Measurements from ENCODE around the gene PROKR1. TPM values are rescaled to one million over a fixed set of nuclear protein-coding genes. Genes with fewer than 3 reads are reported as not detected.

PROKR1 gene
- total RNA-seq, 1 donor from 2014 or later = not detected

DNA sequence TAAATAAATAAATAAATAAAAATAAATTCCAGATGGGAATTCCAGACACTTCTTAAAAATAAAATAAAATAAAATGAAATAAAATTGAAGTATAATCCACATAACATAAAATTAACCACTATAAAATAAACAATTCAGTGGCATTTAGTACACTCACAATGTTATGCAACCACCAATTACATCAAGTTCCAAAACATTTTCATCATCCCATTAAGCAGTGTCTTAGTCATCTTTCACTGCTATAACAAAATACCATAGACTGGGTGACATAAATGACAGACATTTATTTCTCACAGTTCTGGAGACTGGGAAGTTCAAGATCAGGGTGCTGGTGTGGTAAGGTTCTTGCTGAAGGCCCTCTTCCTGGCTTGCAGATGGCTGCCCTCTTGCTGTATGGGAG, 22.6 kb upstream of the PROKR1 start:
- DNase-seq = no peak

DNA sequence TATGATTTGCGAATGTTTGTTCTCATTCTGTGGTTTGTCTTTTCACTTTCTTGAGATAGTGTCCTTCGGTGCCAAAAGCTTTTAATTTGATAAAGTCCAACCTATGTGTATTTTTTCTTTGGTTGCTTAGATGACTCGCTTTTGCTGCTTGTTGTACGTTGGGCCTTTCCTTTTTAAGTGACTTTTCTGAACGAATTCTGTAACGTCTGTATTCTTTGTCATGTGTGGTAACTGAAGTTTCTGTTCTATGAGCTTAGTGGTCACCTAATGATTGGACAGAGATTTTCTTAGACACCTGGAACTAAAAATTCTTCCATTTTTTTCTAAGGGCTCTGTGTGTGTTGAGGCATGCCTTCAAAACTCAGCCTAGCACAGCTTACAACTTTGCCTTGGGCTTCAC, 19.6 kb upstream of the PROKR1 start:
- Histone ChIP-seq H3K4me3 (no peak overlapping the region), H3K27me3 (ENCODE audit: low read depth) (no peaks in the 10 kb centered on the region), H3K27ac (replicated peaks) (no peak overlapping the region), H3K4me1 (no peaks in the 10 kb centered on the region), H3K9me3 (replicated peaks) (peaks cover 29% of the 10 kb centered on the region), H3K36me3 (no peaks in the 10 kb centered on the region)
- TF ChIP-seq, protein P1, sequence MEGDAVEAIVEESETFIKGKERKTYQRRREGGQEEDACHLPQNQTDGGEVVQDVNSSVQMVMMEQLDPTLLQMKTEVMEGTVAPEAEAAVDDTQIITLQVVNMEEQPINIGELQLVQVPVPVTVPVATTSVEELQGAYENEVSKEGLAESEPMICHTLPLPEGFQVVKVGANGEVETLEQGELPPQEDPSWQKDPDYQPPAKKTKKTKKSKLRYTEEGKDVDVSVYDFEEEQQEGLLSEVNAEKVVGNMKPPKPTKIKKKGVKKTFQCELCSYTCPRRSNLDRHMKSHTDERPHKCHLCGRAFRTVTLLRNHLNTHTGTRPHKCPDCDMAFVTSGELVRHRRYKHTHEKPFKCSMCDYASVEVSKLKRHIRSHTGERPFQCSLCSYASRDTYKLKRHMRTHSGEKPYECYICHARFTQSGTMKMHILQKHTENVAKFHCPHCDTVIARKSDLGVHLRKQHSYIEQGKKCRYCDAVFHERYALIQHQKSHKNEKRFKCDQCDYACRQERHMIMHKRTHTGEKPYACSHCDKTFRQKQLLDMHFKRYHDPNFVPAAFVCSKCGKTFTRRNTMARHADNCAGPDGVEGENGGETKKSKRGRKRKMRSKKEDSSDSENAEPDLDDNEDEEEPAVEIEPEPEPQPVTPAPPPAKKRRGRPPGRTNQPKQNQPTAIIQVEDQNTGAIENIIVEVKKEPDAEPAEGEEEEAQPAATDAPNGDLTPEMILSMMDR (IDR thresholded peaks at IDR 0.05; ENCODE audit: borderline replicate concordance) = no peak
- intact Hi-C loops (cut with micrococcal nuclease) = no loop called here
- DNase-seq = no peak

More for the DNA sequence above, 22.6 kb upstream of the PROKR1 start:
- Histone ChIP-seq H3K36me3 (no peaks in the 10 kb centered on the region), H3K27me3 (ENCODE audit: low read depth) (no peaks in the 10 kb centered on the region), H3K9me3 (replicated peaks) (peaks cover 28% of the 10 kb centered on the region), H3K4me1 (no peaks in the 10 kb centered on the region), H3K27ac (replicated peaks) (no peak overlapping the region), H3K4me3 (no peak overlapping the region)
- TF ChIP-seq, protein P1 (IDR thresholded peaks at IDR 0.05; ENCODE audit: borderline replicate concordance) = no peak
- intact Hi-C loops (cut with micrococcal nuclease) = no loop called here

DNA sequence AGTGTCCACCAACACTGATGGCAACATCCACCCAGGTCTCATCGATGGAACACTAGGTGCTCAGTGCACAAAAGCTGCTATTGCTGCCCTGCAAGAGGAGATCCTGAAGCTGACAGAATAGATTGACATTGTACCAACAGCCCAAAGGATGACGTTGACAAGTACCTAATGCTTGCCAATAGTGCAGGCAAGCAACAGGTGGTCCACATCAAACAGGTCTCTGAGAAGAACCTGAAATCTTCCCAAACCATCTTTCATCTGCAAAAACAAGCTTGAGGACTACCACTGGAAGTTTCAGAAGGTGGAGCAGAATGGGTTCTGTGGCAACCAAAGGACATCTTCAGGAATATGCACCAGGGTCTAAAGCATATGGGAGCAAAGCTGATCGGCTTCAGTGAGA, 15.8 kb upstream of the PROKR1 start:
- Histone ChIP-seq H3K36me3 (no peaks in the 10 kb centered on the region), H3K27ac (replicated peaks) (no peak overlapping the region), H3K9me3 (replicated peaks) (peaks cover 19% of the 10 kb centered on the region), H3K27me3 (ENCODE audit: low read depth) (no peaks in the 10 kb centered on the region), H3K4me1 (peaks cover 7% of the 10 kb centered on the region), H3K4me3 (no peak overlapping the region)
- TF ChIP-seq, protein P1 (IDR thresholded peaks at IDR 0.05; ENCODE audit: borderline replicate concordance) = no peak
- DNase-seq = no peak
- intact Hi-C loops (cut with micrococcal nuclease) = no loop called here

DNA sequence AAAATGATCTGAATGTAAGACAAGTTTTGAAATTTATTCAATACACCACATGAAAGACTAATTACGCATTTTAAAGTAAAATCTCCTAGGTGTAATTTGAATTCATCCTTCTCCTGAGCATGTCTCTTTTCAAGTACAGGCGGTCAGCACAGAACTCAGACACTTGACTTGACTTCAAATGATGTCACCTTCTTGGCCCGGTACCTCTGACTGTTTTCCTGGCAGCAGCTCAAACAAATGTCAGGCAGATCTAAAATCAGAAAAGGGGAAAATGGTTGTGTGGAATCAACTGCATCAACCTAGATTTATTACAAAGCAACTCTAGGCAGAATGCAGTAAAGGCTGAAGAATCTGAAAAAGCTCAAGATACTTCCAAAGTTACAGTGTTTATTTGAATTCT, 11.4 kb upstream of the PROKR1 start:
- peaks cover 32% of the 10 kb centered on the region for H3K27me3 ChIP-seq (ENCODE audit: low read depth)
- H3K36me3 ChIP-seq = no peaks in the 10 kb centered on the region
- no peak overlapping the region for H3K4me3 ChIP-seq
- intact Hi-C loops (cut with micrococcal nuclease) = no loop called here
- no peak overlapping the region for H3K27ac ChIP-seq (replicated peaks)
- H3K4me1 ChIP-seq = peaks cover 7% of the 10 kb centered on the region
- peaks cover 6% of the 10 kb centered on the region for H3K9me3 ChIP-seq (replicated peaks)
- DNase-seq = no peak
- TF ChIP-seq, protein P1 (IDR thresholded peaks at IDR 0.05; ENCODE audit: borderline replicate concordance) = no peak

DNA sequence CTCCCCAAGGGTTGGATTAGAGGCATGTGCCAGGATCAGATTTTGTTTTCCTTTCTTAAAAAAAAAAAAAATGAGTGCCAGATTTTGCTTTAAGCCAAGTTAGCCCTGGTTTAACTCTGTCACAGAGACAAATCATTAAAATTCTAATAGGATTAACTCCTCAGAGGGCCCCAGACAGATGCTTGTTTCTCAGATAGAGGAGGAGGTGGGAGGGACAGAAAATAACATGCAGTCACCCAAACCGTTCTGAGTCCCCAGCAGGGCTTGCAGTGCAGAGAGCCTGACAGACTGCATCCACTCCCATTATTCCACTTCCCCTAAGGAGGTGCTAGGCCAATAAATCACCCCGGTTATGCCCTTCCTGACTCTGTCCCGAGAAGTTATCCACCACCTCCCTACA, 6.3 kb upstream of the PROKR1 start:
- Histone ChIP-seq H3K27ac (replicated peaks) (no peak overlapping the region), H3K4me1 (peaks cover 3% of the 10 kb centered on the region), H3K9me3 (replicated peaks) (peaks cover 6% of the 10 kb centered on the region), H3K4me3 (no peak overlapping the region), H3K27me3 (ENCODE audit: low read depth) (peaks cover 80% of the 10 kb centered on the region), H3K36me3 (no peaks in the 10 kb centered on the region)
- intact Hi-C loops (cut with micrococcal nuclease) = no loop called here
- TF ChIP-seq, protein P1 (IDR thresholded peaks at IDR 0.05; ENCODE audit: borderline replicate concordance) = no peak
- DNase-seq = no peak

All from left ventricle myocardium inferior (tissue), 1 donor.